SJSA1 (cell line): ENCODE measurements around the gene SERPINH1. TPM values are rescaled to one million over a fixed set of nuclear protein-coding genes. Genes with fewer than 3 reads are reported as not detected.
A peak's percentile ranks its signal among the peaks of the same experiment; 100 is the strongest.

Source experiments
- DNase-seq, 2 experiments: peaks; one replicate each; pipeline ENCODE4 v3.0.0-alpha.2; 2015 to 2020; ENCODE audit warnings: low spot score in 2 of 2, low read depth in 1 of 2
- H3K27ac ChIP-seq: fragments of 250-450 bp; sonication (Bioruptor Pico); 2 replicates; pipeline ENCODE4 v1.5.1; 2020; ENCODE audit warnings: mild to moderate bottlenecking, moderate library complexity
- H3K27me3 ChIP-seq: fragments of 250-450 bp; sonication (Bioruptor Pico); replicated peaks from 2 replicates; pipeline ENCODE4 v1.5.1; 2020; ENCODE audit warnings: mild to moderate bottlenecking, moderate library complexity
- H3K36me3 ChIP-seq: fragments of 250-450 bp; sonication (Bioruptor Pico); 2 replicates; pipeline ENCODE4 v1.5.1; 2020; ENCODE audit warnings: mild to moderate bottlenecking
- H3K4me1 ChIP-seq: fragments of 250-450 bp; sonication (Bioruptor Pico); replicated peaks from 2 replicates; pipeline ENCODE4 v1.6.1; 2021; ENCODE audit warnings: mild to moderate bottlenecking
- H3K4me3 ChIP-seq: fragments of 250-450 bp; sonication (Bioruptor Pico); 2 replicates; pipeline ENCODE4 v1.5.1; 2020; ENCODE audit warnings: mild to moderate bottlenecking
- H3K9me3 ChIP-seq: fragments of 250-450 bp; sonication (Bioruptor Pico); replicated peaks from 2 replicates; pipeline ENCODE4 v1.5.1; 2020; ENCODE audit warnings: mild to moderate bottlenecking
- total RNA-seq: library from RNA; depleted of rRNA; stranded (reverse); fragments of >200 nt; shearing (Covaris generic); gene quantifications from 2 replicates; pipeline ENCODE4 v1.2.3, GENCODE V29; 2014

SERPINH1 gene
- total RNA-seq, 1 experiment from 2014 or later = 638 TPM

DNA sequence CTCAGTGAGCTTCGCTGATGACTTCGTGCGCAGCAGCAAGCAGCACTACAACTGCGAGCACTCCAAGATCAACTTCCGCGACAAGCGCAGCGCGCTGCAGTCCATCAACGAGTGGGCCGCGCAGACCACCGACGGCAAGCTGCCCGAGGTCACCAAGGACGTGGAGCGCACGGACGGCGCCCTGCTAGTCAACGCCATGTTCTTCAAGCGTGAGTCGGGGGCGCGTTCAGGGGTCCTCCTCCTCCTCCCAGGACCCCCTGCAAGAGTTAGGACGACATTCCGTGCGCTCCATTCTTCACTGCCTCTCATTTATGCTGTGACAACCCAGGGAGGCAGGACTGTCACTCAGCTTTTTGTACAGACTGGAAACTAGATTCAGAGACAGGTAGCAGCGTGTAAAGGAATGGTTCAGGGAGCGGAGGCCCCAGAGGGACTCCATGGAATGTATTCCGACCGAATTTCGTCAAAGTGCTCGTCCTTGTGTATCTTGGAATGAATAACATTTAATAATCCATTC lies 4.8 kb downstream of the SERPINH1 start:
- Histone ChIP-seq H3K9me3 (no peaks in the 10 kb centered on the region), H3K4me3 (no peak overlapping the region), H3K36me3 (peaks cover 94% of the 10 kb centered on the region), H3K27ac (no peak overlapping the region), H3K4me1 (peaks cover 26% of the 10 kb centered on the region), H3K27me3 (no peaks in the 10 kb centered on the region)
- DNase-seq = no peak

- Histone ChIP-seq H3K27me3 (no peaks in the 10 kb centered on the region), H3K27ac (no peak overlapping the region), H3K9me3 (no peaks in the 10 kb centered on the region), H3K4me3 (no peak overlapping the region), H3K4me1 (peaks cover 26% of the 10 kb centered on the region), H3K36me3 (peaks cover 94% of the 10 kb centered on the region)
- no peak for DNase-seq
Observed at GRCh38 chr11:75567971-75568370, 5.9 kb downstream of the SERPINH1 start.

- H3K27ac ChIP-seq = no peak overlapping the region
- peaks cover 94% of the 10 kb centered on the region for H3K36me3 ChIP-seq
- DNase-seq = no peak
- no peaks in the 10 kb centered on the region for H3K9me3 ChIP-seq
- H3K4me1 ChIP-seq = peaks cover 26% of the 10 kb centered on the region
- H3K4me3 ChIP-seq = no peak overlapping the region
- H3K27me3 ChIP-seq = no peaks in the 10 kb centered on the region
Observed at GRCh38 chr11:75568616-75569219, 6.7 kb downstream of the SERPINH1 start.

DNA sequence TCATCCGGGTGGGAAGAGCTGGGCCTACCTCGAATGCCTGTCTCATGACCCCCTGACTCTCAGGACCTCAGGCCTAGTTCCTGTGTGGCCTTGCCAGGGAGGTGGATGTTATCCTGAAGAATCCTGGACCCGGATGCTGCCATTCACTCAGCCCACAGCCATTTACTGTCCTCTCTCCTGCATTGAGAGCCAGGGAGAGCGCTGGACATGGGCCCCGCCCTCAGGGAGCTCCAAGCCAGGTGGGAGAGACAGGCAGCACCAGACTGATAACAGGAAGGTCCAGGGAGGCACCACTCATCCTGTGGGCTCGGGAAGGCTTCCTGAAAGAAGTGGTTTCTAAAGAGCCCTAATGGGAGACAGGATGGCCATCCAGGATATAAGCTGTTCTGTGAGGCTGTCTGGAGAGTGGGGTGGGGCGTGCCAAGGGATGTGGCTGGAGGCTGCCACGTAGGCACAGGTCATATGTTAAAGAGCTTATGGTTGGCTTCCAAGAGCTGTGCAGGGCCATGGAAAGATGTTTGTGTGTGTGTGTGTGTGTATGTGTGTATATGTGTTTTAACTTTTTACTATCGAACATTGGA lies 8.6 kb downstream of the SERPINH1 start:
- Histone ChIP-seq H3K27me3 (no peaks in the 10 kb centered on the region), H3K9me3 (no peaks in the 10 kb centered on the region), H3K36me3 (peaks cover 81% of the 10 kb centered on the region), H3K27ac (no peak overlapping the region), H3K4me3 (no peak overlapping the region), H3K4me1 (peaks cover 10% of the 10 kb centered on the region)
- no peak for DNase-seq

GRCh38 chr11:75571625-75572024 lies 9.6 kb downstream of the SERPINH1 start:
- no peaks in the 10 kb centered on the region for H3K9me3 ChIP-seq
- peaks cover 71% of the 10 kb centered on the region for H3K36me3 ChIP-seq

GRCh38 chr11:75572744-75573143 lies 10.7 kb downstream of the SERPINH1 start:
- H3K9me3 ChIP-seq = no peaks in the 10 kb centered on the region
- peaks cover 60% of the 10 kb centered on the region for H3K36me3 ChIP-seq
- no peak overlapping the region for H3K27ac ChIP-seq
- H3K4me1 ChIP-seq = peaks cover 9% of the 10 kb centered on the region
- no peaks in the 10 kb centered on the region for H3K27me3 ChIP-seq
- no peak for DNase-seq
- H3K4me3 ChIP-seq = no peak overlapping the region

More at GRCh38 chr11:75571625-75572024, 9.6 kb downstream of the SERPINH1 start:
- DNase-seq = no peak
- Histone ChIP-seq H3K27ac (no peak overlapping the region), H3K27me3 (no peaks in the 10 kb centered on the region), H3K4me3 (no peak overlapping the region), H3K4me1 (peaks cover 8% of the 10 kb centered on the region)

DNA sequence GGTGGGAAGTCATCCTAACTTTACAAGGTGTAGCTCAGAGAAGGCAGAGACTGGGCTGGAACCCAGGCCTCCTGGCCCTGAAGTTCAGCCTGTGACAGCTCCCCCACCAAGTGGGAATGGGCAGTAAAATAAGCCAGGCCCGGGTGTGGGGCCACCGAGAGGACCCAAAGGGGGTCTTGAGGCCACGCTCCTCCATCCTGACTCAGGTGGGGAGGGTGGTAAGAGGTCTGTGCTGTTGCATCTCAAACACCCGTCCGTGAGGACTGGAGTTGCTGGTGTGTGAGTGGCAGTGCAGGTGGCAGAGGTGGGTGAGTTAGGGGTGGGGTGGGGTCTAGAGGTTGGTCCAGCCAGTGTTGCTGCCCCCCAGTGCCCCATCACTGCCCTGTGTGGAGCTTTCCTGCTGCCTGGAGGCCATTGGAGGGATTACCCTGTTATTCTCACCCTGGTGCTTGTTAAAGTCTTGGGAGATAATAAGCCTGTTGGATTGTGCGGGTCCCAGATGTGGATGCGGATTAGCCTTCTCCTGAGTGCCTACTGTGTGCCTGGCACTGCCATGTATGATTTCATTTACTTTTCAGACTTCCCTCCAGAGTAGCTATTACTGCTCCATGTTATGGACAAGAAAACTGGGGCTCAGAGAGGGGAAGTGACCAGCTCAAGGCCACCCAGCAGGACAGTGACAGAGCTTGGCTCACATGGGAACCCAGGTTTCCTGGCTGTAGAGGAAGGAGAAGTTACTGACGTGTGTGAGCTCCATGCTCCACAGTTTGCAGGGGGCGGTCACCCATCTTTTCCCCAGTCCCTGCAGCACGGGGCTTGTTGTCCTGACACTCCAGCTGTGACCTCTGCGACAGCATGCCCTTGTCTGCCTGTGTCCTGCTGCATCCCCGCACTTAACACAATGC lies 12.9 kb downstream of the SERPINH1 start:
- DNase-seq = no peak
- Histone ChIP-seq H3K4me1 (peaks cover 9% of the 10 kb centered on the region), H3K27me3 (no peaks in the 10 kb centered on the region), H3K27ac (no peak overlapping the region), H3K36me3 (peaks cover 38% of the 10 kb centered on the region), H3K9me3 (no peaks in the 10 kb centered on the region), H3K4me3 (no peak overlapping the region)

- Histone ChIP-seq H3K9me3 (no peaks in the 10 kb centered on the region), H3K4me3 (no peak overlapping the region), H3K27me3 (no peaks in the 10 kb centered on the region), H3K4me1 (peaks cover 9% of the 10 kb centered on the region), H3K36me3 (peaks cover 27% of the 10 kb centered on the region), H3K27ac (no peak overlapping the region)
- no peak for DNase-seq
Observed at GRCh38 chr11:75576017-75576416, 14.0 kb downstream of the SERPINH1 start.

DNA sequence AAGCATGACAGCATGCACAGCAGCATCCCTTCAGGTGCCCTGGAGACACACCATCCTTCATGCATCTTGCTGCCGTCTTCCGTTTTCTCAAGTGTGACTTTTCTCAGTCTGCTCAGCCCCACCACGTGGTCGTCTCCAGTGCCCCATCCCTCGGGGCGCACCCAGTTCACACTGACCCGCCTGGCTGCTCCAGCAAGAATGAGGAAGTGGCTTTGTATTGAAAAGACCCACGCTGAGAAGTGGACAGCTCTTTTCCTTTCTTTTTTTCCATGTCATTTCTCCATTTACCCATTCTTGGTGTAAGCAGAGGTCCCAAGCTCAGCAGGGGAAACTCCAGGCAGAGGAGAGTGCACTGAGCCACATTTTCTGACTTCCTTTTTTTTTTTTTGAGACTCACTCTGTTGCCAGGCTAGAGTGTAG lies 14.5 kb downstream of the SERPINH1 start:
- H3K27ac ChIP-seq = peak overlapping the region; percentile 21; the same call in 1 of the 2 replicates
- H3K27me3 ChIP-seq = no peaks in the 10 kb centered on the region
- DNase-seq = peak; percentile 39 to 56
- H3K4me3 ChIP-seq = no peak overlapping the region
- H3K4me1 ChIP-seq = peaks cover 9% of the 10 kb centered on the region
- H3K9me3 ChIP-seq = no peaks in the 10 kb centered on the region
- peaks cover 22% of the 10 kb centered on the region for H3K36me3 ChIP-seq

GRCh38 chr11:75577207-75577606 lies 15.2 kb downstream of the SERPINH1 start:
- Histone ChIP-seq H3K36me3 (peaks cover 18% of the 10 kb centered on the region), H3K27ac (no peak overlapping the region), H3K4me1 (peaks cover 9% of the 10 kb centered on the region), H3K4me3 (no peak overlapping the region), H3K27me3 (no peaks in the 10 kb centered on the region), H3K9me3 (no peaks in the 10 kb centered on the region)
- no peak for DNase-seq

DNA sequence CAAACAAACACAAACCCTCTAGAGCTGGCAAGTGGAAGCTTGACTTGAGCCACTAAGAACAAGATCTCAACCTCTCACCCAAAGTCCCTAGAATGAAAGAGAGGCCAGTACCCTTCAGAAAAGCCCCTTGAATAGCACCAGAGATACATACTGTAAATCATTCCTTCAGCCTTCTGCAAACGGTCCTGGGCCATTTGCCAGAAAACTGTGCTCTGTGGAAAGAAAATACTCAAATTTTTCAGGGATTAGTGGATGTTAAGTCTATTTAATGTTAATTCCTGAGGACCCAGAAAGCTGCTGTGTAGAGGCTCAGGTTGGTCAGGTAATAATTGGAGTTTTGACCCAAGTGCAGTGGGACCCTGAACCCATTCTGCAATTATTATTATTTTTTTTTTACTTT lies 16.9 kb downstream of the SERPINH1 start:
- Histone ChIP-seq H3K9me3 (no peaks in the 10 kb centered on the region), H3K36me3 (peaks cover 3% of the 10 kb centered on the region; the same call in 1 of the 2 replicates)

GRCh38 chr11:75579841-75580240 lies 17.8 kb downstream of the SERPINH1 start:
- H3K9me3 ChIP-seq = no peaks in the 10 kb centered on the region
- no peak overlapping the region for H3K4me3 ChIP-seq
- no peak overlapping the region for H3K27ac ChIP-seq
- H3K27me3 ChIP-seq = no peaks in the 10 kb centered on the region
- peaks cover 3% of the 10 kb centered on the region; the same call in 1 of the 2 replicates for H3K36me3 ChIP-seq
- H3K4me1 ChIP-seq = peaks cover 18% of the 10 kb centered on the region
- no peak for DNase-seq

More for the DNA sequence above, 16.9 kb downstream of the SERPINH1 start:
- peaks cover 18% of the 10 kb centered on the region for H3K4me1 ChIP-seq
- H3K27me3 ChIP-seq = no peaks in the 10 kb centered on the region
- H3K4me3 ChIP-seq = no peak overlapping the region
- H3K27ac ChIP-seq = no peak overlapping the region
- DNase-seq = no peak

- Histone ChIP-seq H3K9me3 (no peaks in the 10 kb centered on the region), H3K27ac (no peak overlapping the region; the same call in 1 of the 2 replicates), H3K4me3 (peak overlapping the region; percentile 67), H3K27me3 (no peaks in the 10 kb centered on the region), H3K4me1 (peaks cover 8% of the 10 kb centered on the region), H3K36me3 (peaks cover 3% of the 10 kb centered on the region; the same call in 1 of the 2 replicates)
- DNase-seq = no peak
Observed at GRCh38 chr11:75582506-75582894, 20.4 kb downstream of the SERPINH1 start.
